HEK293 (cell line): ENCODE results near the gene MCUR1.

Source experiments
- HOXD13 ChIP-seq: sonication (generic); formaldehyde crosslinking; IDR thresholded peaks from 2 replicates; pipeline ENCODE4 v1.8.0; 2022; ENCODE audit warnings: missing genetic modification reagents, borderline replicate concordance
- PRDM1 ChIP-seq: fragments of 450-650 bp; formaldehyde crosslinking; IDR thresholded peaks from 2 replicates; pipeline ENCODE4; 2016; ENCODE audit warnings: missing biosample characterization, missing genetic modification characterization
- ZNF10 ChIP-seq: fragments of 450-650 bp; formaldehyde crosslinking; IDR thresholded peaks from 2 replicates; pipeline ENCODE4 v1.5.1; 2017; ENCODE audit warnings: missing biosample characterization, missing genetic modification characterization
- ZNF138 ChIP-seq: fragments of 450-650 bp; formaldehyde crosslinking; IDR thresholded peaks from 2 replicates; pipeline ENCODE4 v1.5.1; 2016; ENCODE audit warnings: missing biosample characterization, missing genetic modification characterization, borderline replicate concordance
- ZNF169 ChIP-seq: fragments of 450-650 bp; formaldehyde crosslinking; IDR thresholded peaks from 2 replicates; pipeline ENCODE4 v1.5.1; 2016; ENCODE audit warnings: missing biosample characterization, missing genetic modification characterization
- ZNF530 ChIP-seq: fragments of 450-650 bp; formaldehyde crosslinking; IDR thresholded peaks from 2 replicates; pipeline ENCODE4 v1.5.1; 2016; ENCODE audit warnings: low read depth, missing biosample characterization, missing genetic modification characterization
- TF ChIP-seq, protein P1 (sequence below): fragments of 450-650 bp; formaldehyde crosslinking; IDR thresholded peaks from 2 replicates; pipeline ENCODE4 v1.5.1; 2016; ENCODE audit warnings: missing biosample characterization, missing genetic modification characterization
- TF ChIP-seq, protein P2 (sequence below): fragments of 450-650 bp; formaldehyde crosslinking; IDR thresholded peaks from 2 replicates; pipeline ENCODE4 v1.5.1; 2016; ENCODE audit warnings: missing biosample characterization, missing genetic modification characterization
- TF ChIP-seq, protein P3 (sequence below): fragments of 450-650 bp; formaldehyde crosslinking; IDR thresholded peaks from 2 replicates; pipeline ENCODE4 v1.5.1; 2016; ENCODE audit warnings: missing biosample characterization, missing genetic modification characterization

DNA sequence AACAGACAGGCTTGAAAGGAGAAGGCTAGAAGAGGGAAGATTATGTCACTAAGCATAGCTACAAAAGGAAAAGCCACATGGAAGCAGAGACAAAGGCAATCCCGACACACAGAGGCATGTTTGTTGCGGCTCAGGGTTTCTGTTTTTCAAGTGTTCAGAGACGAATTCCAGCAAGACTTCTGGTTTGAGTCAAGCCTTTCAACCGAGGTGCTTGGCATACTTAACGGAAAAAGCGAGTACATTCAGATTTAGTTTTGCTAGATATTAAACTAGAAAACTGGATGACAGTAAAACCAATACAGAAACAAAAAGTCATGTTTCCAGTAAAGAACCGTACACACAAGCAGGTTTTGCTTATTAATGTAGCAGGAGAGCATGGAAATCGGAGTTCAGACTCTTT, 27.2 kb downstream of the MCUR1 start:
- TF ChIP-seq, protein P1, sequence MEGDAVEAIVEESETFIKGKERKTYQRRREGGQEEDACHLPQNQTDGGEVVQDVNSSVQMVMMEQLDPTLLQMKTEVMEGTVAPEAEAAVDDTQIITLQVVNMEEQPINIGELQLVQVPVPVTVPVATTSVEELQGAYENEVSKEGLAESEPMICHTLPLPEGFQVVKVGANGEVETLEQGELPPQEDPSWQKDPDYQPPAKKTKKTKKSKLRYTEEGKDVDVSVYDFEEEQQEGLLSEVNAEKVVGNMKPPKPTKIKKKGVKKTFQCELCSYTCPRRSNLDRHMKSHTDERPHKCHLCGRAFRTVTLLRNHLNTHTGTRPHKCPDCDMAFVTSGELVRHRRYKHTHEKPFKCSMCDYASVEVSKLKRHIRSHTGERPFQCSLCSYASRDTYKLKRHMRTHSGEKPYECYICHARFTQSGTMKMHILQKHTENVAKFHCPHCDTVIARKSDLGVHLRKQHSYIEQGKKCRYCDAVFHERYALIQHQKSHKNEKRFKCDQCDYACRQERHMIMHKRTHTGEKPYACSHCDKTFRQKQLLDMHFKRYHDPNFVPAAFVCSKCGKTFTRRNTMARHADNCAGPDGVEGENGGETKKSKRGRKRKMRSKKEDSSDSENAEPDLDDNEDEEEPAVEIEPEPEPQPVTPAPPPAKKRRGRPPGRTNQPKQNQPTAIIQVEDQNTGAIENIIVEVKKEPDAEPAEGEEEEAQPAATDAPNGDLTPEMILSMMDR (tag by site-specific recombination), result no peak
- TF ChIP-seq ZNF530 (tag by site-specific recombination) (no peak), PRDM1 (tag by site-specific recombination) (no peak), ZNF10 (tag by site-specific recombination) (no peak), HOXD13 (CRISPR knock-in tag) (no peak), ZNF138 (tag by site-specific recombination) (no peak), ZNF169 (tag by site-specific recombination) (no peak)
- TF ChIP-seq, protein P2, sequence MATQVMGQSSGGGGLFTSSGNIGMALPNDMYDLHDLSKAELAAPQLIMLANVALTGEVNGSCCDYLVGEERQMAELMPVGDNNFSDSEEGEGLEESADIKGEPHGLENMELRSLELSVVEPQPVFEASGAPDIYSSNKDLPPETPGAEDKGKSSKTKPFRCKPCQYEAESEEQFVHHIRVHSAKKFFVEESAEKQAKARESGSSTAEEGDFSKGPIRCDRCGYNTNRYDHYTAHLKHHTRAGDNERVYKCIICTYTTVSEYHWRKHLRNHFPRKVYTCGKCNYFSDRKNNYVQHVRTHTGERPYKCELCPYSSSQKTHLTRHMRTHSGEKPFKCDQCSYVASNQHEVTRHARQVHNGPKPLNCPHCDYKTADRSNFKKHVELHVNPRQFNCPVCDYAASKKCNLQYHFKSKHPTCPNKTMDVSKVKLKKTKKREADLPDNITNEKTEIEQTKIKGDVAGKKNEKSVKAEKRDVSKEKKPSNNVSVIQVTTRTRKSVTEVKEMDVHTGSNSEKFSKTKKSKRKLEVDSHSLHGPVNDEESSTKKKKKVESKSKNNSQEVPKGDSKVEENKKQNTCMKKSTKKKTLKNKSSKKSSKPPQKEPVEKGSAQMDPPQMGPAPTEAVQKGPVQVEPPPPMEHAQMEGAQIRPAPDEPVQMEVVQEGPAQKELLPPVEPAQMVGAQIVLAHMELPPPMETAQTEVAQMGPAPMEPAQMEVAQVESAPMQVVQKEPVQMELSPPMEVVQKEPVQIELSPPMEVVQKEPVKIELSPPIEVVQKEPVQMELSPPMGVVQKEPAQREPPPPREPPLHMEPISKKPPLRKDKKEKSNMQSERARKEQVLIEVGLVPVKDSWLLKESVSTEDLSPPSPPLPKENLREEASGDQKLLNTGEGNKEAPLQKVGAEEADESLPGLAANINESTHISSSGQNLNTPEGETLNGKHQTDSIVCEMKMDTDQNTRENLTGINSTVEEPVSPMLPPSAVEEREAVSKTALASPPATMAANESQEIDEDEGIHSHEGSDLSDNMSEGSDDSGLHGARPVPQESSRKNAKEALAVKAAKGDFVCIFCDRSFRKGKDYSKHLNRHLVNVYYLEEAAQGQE, result no peak
- TF ChIP-seq, protein P3, sequence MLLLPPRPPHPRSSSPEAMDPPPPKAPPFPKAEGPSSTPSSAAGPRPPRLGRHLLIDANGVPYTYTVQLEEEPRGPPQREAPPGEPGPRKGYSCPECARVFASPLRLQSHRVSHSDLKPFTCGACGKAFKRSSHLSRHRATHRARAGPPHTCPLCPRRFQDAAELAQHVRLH (tag by site-specific recombination), result no peak
